GM19452 (cell line): ENCODE results near the gene LCOR.
A peak's percentile ranks its signal among the peaks of the same experiment; 100 is the strongest.
"Not testable (repeated sequence)": the region's sequence is repeated elsewhere in the genome, so short reads cannot be mapped to it uniquely, and the experiment has no call there.

Experiments
- ATAC-seq: cut with Tn5 transposase; IDR thresholded peaks from one replicate; pipeline ENCODE4 v1.9.1; 2021; ENCODE audit not compliant: unreplicated experiment

The LCOR gene

GRCh38 chr10:96838529-96838928, 6.4 kb downstream of the LCOR start:
- ATAC-seq, result no peak

GRCh38 chr10:96840841-96841518, 8.9 kb downstream of the LCOR start:
- ATAC-seq, result no peak

GRCh38 chr10:96842896-96843723, 11.0 kb downstream of the LCOR start:
- ATAC-seq, result no peak

- ATAC-seq, result no peak
Observed at GRCh38 chr10:96843823-96844222, 11.7 kb downstream of the LCOR start.

GRCh38 chr10:96846395-96846794, 14.3 kb downstream of the LCOR start:
- ATAC-seq, result no peak

- ATAC-seq, result no peak
Observed at GRCh38 chr10:96846926-96847325, 14.8 kb downstream of the LCOR start.

- ATAC-seq, result not testable (repeated sequence)
Observed at GRCh38 chr10:96847356-96847755, 15.3 kb downstream of the LCOR start.

GRCh38 chr10:96850113-96850512, 18.0 kb downstream of the LCOR start:
- no peak for ATAC-seq

GRCh38 chr10:96850825-96851224, 18.7 kb downstream of the LCOR start:
- ATAC-seq, result no peak

GRCh38 chr10:96851281-96851680, 19.2 kb downstream of the LCOR start:
- ATAC-seq, result no peak

GRCh38 chr10:96856317-96856716, 24.2 kb downstream of the LCOR start:
- no peak for ATAC-seq

GRCh38 chr10:96857301-96858012, 25.4 kb downstream of the LCOR start:
- no peak for ATAC-seq

- no peak for ATAC-seq
Observed at GRCh38 chr10:96858038-96858705, 26.1 kb downstream of the LCOR start.

- no peak for ATAC-seq
Observed at GRCh38 chr10:96858706-96859050, 26.6 kb downstream of the LCOR start.

GRCh38 chr10:96860631-96861277, 28.7 kb downstream of the LCOR start:
- ATAC-seq, result peak; percentile 42

- ATAC-seq, result peak; percentile 62
Observed at GRCh38 chr10:96863922-96864543, 31.9 kb downstream of the LCOR start.

GRCh38 chr10:96873086-96873485, 41.0 kb downstream of the LCOR start:
- ATAC-seq, result no peak

GRCh38 chr10:96873756-96874467, 41.8 kb downstream of the LCOR start:
- no peak for ATAC-seq

GRCh38 chr10:96878057-96878456, 46.0 kb downstream of the LCOR start:
- ATAC-seq, result no peak

GRCh38 chr10:96880575-96880974, 48.5 kb downstream of the LCOR start:
- no peak for ATAC-seq
